OCI-LY1 (cell line): ENCODE data around the gene SETD1A.

ENCODE experiments used
- H2AFZ ChIP-seq: fragments of 200-600 bp; sonication (generic), shearing (Covaris generic); 2 replicates; pipeline ENCODE4 v1.6.0; 2014; ENCODE audit warnings: antibody characterized with exemption, mild to moderate bottlenecking, low read length
- H3F3A ChIP-seq: fragments of 200-600 bp; sonication (generic), shearing (Covaris generic); 2 replicates; pipeline ENCODE4 v1.6.0; 2014; ENCODE audit warnings: mild to moderate bottlenecking, antibody characterized with exemption, low read length, moderate library complexity; ENCODE audit not compliant: insufficient read depth
- H3K27ac ChIP-seq: fragments of 200-600 bp; sonication (generic); 2 replicates; pipeline ENCODE4 v1.5.1; 2014; ENCODE audit warnings: low read length, mixed run types, mild to moderate bottlenecking, low read depth; ENCODE audit not compliant: poor library complexity, severe bottlenecking
- H3K27me3 ChIP-seq: fragments of 200-600 bp; sonication (generic); 2 replicates; pipeline ENCODE4 v1.6.0; 2014; ENCODE audit warnings: antibody characterized with exemption, mild to moderate bottlenecking, low read length, moderate library complexity; ENCODE audit not compliant: insufficient read depth
- H3K36me3 ChIP-seq: fragments of 200-600 bp; sonication (generic); 2 replicates; pipeline ENCODE4 v1.6.1; 2014; ENCODE audit warnings: mild to moderate bottlenecking, antibody characterized with exemption, low read length, moderate library complexity, mixed read lengths; ENCODE audit not compliant: insufficient read depth
- H3K4me1 ChIP-seq: fragments of 200-600 bp; sonication (generic); 2 replicates; pipeline ENCODE4 v1.5.1; 2014; ENCODE audit warnings: mild to moderate bottlenecking, low read length, moderate library complexity; ENCODE audit not compliant: insufficient read depth, severe bottlenecking
- H3K4me2 ChIP-seq: fragments of 200-600 bp; sonication (generic), shearing (Covaris generic); 2 replicates; pipeline ENCODE4 v1.6.1; 2014; ENCODE audit warnings: low read length
- H3K4me3 ChIP-seq: fragments of 200-600 bp; sonication (generic); 2 replicates; pipeline ENCODE4 v1.5.1; 2014; ENCODE audit warnings: low read length, low read depth, mild to moderate bottlenecking, mixed read lengths; ENCODE audit not compliant: poor library complexity, severe bottlenecking
- H3K79me2 ChIP-seq: fragments of 200-600 bp; shearing (Covaris generic); 2 replicates; pipeline ENCODE4 v1.6.1; 2016; ENCODE audit warnings: mixed run types, low read length, mixed read lengths; ENCODE audit not compliant: insufficient read depth
- H3K9ac ChIP-seq: fragments of 200-600 bp; sonication (generic), shearing (Covaris generic); 2 replicates; pipeline ENCODE4 v1.6.1; 2014; ENCODE audit warnings: mild to moderate bottlenecking, low read length, mixed read lengths
- H3K9me2 ChIP-seq: fragments of 200-600 bp; sonication (generic), shearing (Covaris generic); 2 replicates; pipeline ENCODE4 v1.6.1; 2014; ENCODE audit warnings: low read depth, mild to moderate bottlenecking, low read length, mixed read lengths
- H3K9me3 ChIP-seq: fragments of 200-600 bp; shearing (Covaris generic); 2 replicates; pipeline ENCODE4 v1.6.1; 2014; ENCODE audit warnings: low read length, mixed read lengths
- H4K20me1 ChIP-seq: fragments of 200-600 bp; sonication (generic), shearing (Covaris generic); 2 replicates; pipeline ENCODE4 v1.6.0; 2016; ENCODE audit warnings: mild to moderate bottlenecking, low read length; ENCODE audit not compliant: insufficient read depth
- EZH2 ChIP-seq: fragments of 200-600 bp; sonication (generic), shearing (Covaris generic); IDR thresholded peaks from 2 replicates; pipeline ENCODE4 v1.8.0; 2017; ENCODE audit warnings: borderline replicate concordance, mixed run types, mild to moderate bottlenecking, antibody characterized with exemption, low read length, moderate library complexity, mixed read lengths
- TF ChIP-seq, protein P1 (sequence below): fragments of 200-600 bp; sonication (generic), shearing (Covaris generic); IDR thresholded peaks from 2 replicates; pipeline ENCODE4 v1.5.1; 2017; ENCODE audit warnings: mild to moderate bottlenecking, antibody characterized with exemption, low read length, moderate library complexity, mixed read lengths

SETD1A gene

GRCh38 chr16:30929167-30929566 lies 28.4 kb upstream of the SETD1A start:
- Histone ChIP-seq H3K9ac (no peak overlapping the region), H3K27ac (no peak overlapping the region), H3K9me2 (no peaks in the 10 kb centered on the region), H3K4me1 (peaks cover 22% of the 10 kb centered on the region), H3F3A (no peaks in the 10 kb centered on the region), H2AFZ (no peak overlapping the region), H3K79me2 (no peaks in the 10 kb centered on the region), H3K36me3 (peaks cover 28% of the 10 kb centered on the region; the same call in 1 of the 2 replicates), H3K9me3 (no peaks in the 10 kb centered on the region), H3K4me2 (no peak overlapping the region), H3K27me3 (no peaks in the 10 kb centered on the region), H3K4me3 (no peak overlapping the region), H4K20me1 (no peaks in the 10 kb centered on the region)
- TF ChIP-seq, protein P1, sequence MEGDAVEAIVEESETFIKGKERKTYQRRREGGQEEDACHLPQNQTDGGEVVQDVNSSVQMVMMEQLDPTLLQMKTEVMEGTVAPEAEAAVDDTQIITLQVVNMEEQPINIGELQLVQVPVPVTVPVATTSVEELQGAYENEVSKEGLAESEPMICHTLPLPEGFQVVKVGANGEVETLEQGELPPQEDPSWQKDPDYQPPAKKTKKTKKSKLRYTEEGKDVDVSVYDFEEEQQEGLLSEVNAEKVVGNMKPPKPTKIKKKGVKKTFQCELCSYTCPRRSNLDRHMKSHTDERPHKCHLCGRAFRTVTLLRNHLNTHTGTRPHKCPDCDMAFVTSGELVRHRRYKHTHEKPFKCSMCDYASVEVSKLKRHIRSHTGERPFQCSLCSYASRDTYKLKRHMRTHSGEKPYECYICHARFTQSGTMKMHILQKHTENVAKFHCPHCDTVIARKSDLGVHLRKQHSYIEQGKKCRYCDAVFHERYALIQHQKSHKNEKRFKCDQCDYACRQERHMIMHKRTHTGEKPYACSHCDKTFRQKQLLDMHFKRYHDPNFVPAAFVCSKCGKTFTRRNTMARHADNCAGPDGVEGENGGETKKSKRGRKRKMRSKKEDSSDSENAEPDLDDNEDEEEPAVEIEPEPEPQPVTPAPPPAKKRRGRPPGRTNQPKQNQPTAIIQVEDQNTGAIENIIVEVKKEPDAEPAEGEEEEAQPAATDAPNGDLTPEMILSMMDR = no peak
- no peak for TF ChIP-seq EZH2

- H3K27ac ChIP-seq = no peak overlapping the region
- H3K79me2 ChIP-seq = no peaks in the 10 kb centered on the region
- no peaks in the 10 kb centered on the region for H3F3A ChIP-seq
- no peak overlapping the region for H2AFZ ChIP-seq
- H3K9me3 ChIP-seq = no peaks in the 10 kb centered on the region
- H3K4me2 ChIP-seq = no peak overlapping the region
- H3K27me3 ChIP-seq = no peaks in the 10 kb centered on the region
- no peaks in the 10 kb centered on the region for H4K20me1 ChIP-seq
- H3K9ac ChIP-seq = no peak overlapping the region
- peaks cover 28% of the 10 kb centered on the region; the same call in 1 of the 2 replicates for H3K36me3 ChIP-seq
- H3K9me2 ChIP-seq = no peaks in the 10 kb centered on the region
- H3K4me3 ChIP-seq = no peak overlapping the region
- H3K4me1 ChIP-seq = peaks cover 12% of the 10 kb centered on the region
- TF ChIP-seq, protein P1 = no peak
- TF ChIP-seq EZH2 = no peak
Observed at GRCh38 chr16:30930160-30930571, 27.4 kb upstream of the SETD1A start.

DNA sequence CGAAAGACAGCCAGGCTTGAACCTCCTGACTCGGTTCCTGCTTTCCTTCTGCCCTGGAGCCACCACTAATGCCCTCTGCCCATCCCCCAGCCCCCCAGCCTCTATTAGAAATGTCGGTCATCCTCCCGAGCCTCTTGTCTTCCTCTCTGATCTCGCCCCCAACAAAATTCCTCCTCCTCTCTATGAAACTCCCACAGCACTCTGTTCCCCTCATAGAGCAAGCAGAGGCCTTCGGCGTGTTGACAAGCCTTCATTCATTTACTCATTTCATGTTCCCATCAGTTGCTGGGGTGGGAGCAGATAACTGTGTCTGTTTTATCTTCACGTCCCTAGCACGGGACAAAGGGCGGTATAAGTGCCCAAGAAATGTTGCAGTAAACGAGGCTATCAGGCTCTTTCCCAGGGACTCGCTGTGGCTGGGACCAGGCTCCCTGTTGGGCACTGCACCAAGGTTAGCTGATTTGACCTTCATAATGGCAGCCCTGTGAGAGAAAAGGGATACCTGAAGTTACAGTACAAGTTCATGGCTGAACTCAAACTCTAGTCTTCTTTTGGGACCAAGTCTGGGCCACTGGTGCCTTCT lies 26.4 kb upstream of the SETD1A start:
- Histone ChIP-seq H3K9ac (no peak overlapping the region), H3K36me3 (peaks cover 28% of the 10 kb centered on the region; the same call in 1 of the 2 replicates), H3K4me2 (no peak overlapping the region), H3K27ac (no peak overlapping the region), H3K9me2 (no peaks in the 10 kb centered on the region), H3K9me3 (no peaks in the 10 kb centered on the region), H3K4me1 (peaks cover 9% of the 10 kb centered on the region), H4K20me1 (no peaks in the 10 kb centered on the region), H2AFZ (no peak overlapping the region), H3F3A (no peaks in the 10 kb centered on the region), H3K27me3 (no peaks in the 10 kb centered on the region), H3K4me3 (no peak overlapping the region), H3K79me2 (no peaks in the 10 kb centered on the region)
- no peak for TF ChIP-seq EZH2
- TF ChIP-seq, protein P1 = no peak
